GM18867 (cell line): ENCODE measurements around the gene RNF150.
A peak's percentile ranks its signal among the peaks of the same experiment; 100 is the strongest.
"Not testable (repeated sequence)": the region's sequence is repeated elsewhere in the genome, so short reads cannot be mapped to it uniquely, and the experiment has no call there.

Experiments used
- ATAC-seq: cut with Tn5 transposase; IDR thresholded peaks from one replicate; pipeline ENCODE4 v1.9.1; 2021; ENCODE audit warnings: mild to moderate bottlenecking, moderate library complexity; ENCODE audit not compliant: unreplicated experiment

RNF150 gene

GRCh38 chr4:141133146-141133998 lies at the start of gene RNF150:
Gene RNF150 (minus strand): TSS chr4:141133469.
- ATAC-seq = peak; percentile 58

- no peak for ATAC-seq
Observed at GRCh38 chr4:141180991-141181761, 47.9 kb upstream of the RNF150 start.

GRCh38 chr4:141179474-141180373 lies 46.5 kb upstream of the RNF150 start:
- no peak for ATAC-seq

- no peak for ATAC-seq
Observed at GRCh38 chr4:141177171-141177570, 43.9 kb upstream of the RNF150 start.

- ATAC-seq = no peak
Observed at GRCh38 chr4:141174457-141174856, 41.2 kb upstream of the RNF150 start.

GRCh38 chr4:141170671-141171070 lies 37.4 kb upstream of the RNF150 start:
- no peak for ATAC-seq

GRCh38 chr4:141169391-141169790 lies 36.1 kb upstream of the RNF150 start:
- no peak for ATAC-seq

- ATAC-seq = not testable (repeated sequence)
Observed at GRCh38 chr4:141165001-141165400, 31.7 kb upstream of the RNF150 start.

- no peak for ATAC-seq
Observed at GRCh38 chr4:141159027-141159426, 25.8 kb upstream of the RNF150 start.

- ATAC-seq = peak; percentile 54
Observed at GRCh38 chr4:141158219-141158618, 24.9 kb upstream of the RNF150 start.

GRCh38 chr4:141155586-141155985 lies 22.3 kb upstream of the RNF150 start:
- no peak for ATAC-seq

- ATAC-seq = no peak
Observed at GRCh38 chr4:141154725-141155124, 21.5 kb upstream of the RNF150 start.

- no peak for ATAC-seq
Observed at GRCh38 chr4:141153751-141154510, 20.7 kb upstream of the RNF150 start.

GRCh38 chr4:141144207-141144606 lies 10.9 kb upstream of the RNF150 start:
- no peak for ATAC-seq

- ATAC-seq = no peak
Observed at GRCh38 chr4:141142423-141142822, 9.2 kb upstream of the RNF150 start.

- no peak for ATAC-seq
Observed at GRCh38 chr4:141140391-141141200, 7.3 kb upstream of the RNF150 start.

- no peak for ATAC-seq
Observed at GRCh38 chr4:141133999-141134995, 1.0 kb upstream of the RNF150 start.

GRCh38 chr4:141132709-141133145 lies 542 bp downstream of the RNF150 start:
- no peak for ATAC-seq
